Peyer's patch (tissue), 4 donors: ENCODE results near the gene RELCH.

ENCODE experiments used
- CTCF ChIP-seq, 6 experiments: fragments of 450-650 bp in 4 of 6; fragments of 200-600 bp in 2 of 6; sonication (generic) in 1 of 6; IDR thresholded peaks; one replicate each; pipeline ENCODE4 v1.5.1; 2017 to 2019; ENCODE audit warnings: antibody characterized with exemption in 6 of 6, mild to moderate bottlenecking in 3 of 6, moderate library complexity in 1 of 6
- POLR2A ChIP-seq, 2 donors: fragments of 450-650 bp; IDR thresholded peaks; one replicate each; pipeline ENCODE4 v1.5.1; 2017; ENCODE audit warnings: antibody characterized with exemption in 2 of 2, mild to moderate bottlenecking in 2 of 2, moderate library complexity in 2 of 2

- TF ChIP-seq CTCF (IDR thresholded peaks at IDR 0.05), result no peak
- no peak for TF ChIP-seq POLR2A (IDR thresholded peaks at IDR 0.05)
These were observed 71.6 kb downstream of the RELCH start for GRCh38 chr18:62258616-62259015.
